Measurements from ENCODE around the gene TMEM184B.
A peak's percentile ranks its signal among the peaks of the same experiment; 100 is the strongest.

The TMEM184B gene

DNA sequence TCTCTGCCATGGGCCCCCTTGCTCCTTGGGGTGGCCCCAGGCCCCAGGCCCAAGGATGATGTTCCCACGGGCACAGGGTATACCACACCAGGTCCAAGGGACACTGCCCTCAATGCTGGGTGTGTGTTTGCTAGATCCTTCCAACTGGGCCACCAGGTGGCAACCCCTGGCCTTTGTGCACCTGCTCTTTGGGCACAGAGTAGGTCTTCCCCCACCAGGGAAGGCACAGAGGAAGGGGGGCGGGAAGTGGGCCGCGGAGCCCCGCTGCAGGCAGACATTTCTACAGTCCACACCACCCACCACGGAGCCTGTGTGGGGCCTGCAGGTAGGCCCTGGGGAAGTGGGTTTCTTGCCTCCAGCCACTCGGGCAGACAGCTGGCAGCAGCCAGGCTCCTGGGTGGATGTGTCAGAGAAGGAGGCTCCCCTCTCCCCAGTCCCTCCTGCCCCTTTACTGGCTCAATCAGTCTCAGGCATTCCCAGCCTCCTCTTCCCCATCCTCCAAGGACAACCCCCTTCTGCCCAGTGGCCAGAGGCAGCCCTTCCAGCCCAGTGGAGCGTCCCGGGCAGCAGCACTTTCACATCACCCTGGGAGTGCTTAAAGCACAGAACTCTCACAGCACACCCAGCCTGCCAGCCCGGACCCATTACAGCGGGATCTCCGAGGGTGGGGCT, 49.4 kb downstream of the TMEM184B start:
- DNase-seq (ENCODE audit: low read depth) = no peak

DNA sequence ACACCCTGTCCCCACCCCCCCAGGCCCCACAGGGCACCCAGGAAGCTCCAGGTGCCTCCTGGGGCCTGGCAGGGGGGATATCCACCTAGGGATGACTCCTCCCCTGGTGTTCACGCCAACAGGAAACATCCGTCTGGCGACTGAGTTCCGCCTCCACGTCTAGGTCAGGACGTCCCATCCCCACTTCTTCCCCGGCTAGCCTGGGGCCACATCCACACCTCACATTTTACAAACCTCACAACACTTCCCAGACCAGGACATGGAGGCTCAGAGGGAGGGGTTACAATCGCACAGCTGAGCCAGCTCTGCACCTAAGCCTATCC, 50.1 kb downstream of the TMEM184B start:
- no peak for DNase-seq (ENCODE audit: low read depth)

DNA sequence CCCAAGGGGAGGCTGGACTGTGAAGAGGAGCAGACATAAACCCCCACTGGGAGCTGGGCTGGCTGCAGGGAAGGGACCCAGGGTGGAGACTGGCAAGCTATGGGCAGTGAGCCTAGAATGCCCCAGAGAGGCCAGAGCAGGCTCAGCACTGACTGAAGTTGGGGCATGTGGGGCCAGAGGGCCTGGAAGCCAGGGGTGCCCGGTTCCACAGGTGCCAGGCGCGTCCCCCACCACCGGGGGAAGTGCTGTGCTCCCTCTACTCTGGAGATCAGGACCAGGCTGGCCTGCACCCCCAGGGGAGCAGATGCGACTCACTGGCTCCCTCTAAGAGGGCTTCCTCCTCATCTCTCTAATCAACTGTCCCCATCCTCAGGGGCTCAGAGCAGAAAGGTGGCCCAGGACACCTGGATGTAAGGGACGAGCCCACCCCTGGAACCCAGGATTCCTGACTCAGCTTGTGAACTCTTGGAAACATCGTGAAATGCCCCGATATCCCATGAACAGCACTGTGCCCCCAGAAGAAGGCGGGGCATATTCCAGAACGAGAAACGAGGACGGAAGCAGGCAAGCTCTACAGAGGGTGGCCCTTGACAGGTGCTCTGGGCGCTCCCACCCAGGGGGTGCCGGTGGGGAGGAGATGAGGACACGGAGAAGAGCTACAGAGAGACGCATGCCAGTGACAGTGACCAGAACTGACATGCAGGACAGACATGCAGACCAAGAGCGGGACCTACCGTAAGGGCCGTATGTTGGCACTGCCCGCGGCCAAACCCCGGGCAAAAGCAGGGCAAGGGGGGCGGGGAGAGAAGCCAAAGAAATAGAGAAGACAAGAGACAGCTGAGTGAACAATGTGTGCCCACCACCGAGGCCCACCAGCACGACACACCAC, 50.7 kb downstream of the TMEM184B start:
- DNase-seq (ENCODE audit: low read depth) = no peak

DNA sequence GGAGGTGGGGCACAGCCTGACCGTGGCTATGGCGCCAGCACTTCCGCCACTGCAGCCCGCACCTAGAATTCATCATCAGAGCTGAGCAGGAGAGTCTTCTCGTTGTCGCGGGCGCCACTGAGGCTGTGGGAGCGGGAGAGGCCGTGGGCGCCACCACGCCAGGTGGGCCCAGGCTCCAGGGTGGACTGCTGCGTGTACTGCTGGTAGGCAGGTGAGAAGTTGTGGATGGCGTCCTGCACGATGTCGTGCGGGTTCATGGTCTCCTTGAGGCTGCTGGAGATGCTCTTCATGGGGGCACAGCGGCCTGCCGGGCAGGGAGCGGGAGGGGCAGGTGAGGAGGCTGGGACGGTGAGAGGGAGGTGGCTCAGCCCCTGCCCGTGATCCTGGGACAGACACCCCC, 51.4 kb downstream of the TMEM184B start:
- DNase-seq (ENCODE audit: low read depth) = no peak

DNA sequence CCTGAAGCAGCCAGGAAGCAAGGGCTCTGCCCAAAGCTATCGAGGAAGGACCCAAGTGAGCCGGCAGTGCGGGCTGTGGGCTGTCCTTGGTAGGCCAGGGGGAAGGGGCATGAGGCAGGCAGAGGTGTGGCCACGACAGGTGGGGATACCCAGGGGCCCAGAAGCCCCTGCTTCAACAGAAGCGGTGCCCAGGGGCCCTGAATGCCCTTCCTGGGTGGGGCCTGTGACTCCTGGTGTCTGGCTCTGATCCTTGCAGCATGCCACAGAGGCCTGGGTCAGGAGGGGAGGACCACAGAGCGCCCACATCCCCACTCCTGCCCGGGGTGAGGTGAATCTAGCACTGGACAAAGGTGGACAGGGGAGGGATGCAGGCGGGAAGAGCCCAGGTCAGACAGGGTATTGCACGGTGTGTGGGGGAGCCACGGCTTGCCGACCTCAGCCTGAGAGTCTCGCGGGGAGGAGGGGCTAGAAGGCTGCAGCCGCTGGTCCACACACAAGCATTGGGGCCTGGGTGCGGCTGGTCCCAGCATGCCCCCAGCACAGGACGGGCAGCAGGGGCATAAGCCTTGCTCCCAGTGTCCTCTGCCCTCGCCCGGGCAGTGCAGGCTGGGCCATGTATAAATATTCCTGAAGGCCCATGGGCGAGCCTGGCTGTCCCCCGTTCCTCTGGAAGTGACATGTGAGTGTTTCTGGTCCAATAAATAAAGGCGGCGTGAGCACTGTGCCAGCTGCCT, 52.0 kb downstream of the TMEM184B start:
- no peak for DNase-seq (ENCODE audit: low read depth)

DNA sequence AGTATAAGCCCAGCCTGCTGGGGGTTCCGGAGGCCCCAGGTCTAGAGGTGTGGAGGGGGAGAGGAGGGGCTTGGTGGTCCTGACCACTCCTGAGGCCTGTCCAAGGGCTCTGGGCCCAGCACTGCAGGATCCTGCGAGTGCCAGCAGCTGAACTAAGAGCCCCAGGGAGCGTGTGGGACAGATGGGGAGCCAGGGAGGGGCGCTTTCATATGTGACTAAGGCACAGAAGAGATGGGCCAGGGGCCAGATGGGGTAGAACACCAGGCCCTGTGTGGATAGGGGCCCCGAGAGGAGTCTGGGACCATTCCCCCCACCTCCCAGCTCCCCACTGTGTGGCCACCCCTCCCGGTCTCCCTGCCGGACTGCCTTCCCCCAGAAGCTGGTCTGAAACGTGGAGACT, 52.6 kb downstream of the TMEM184B start:
- DNase-seq (ENCODE audit: low read depth) = no peak

DNA sequence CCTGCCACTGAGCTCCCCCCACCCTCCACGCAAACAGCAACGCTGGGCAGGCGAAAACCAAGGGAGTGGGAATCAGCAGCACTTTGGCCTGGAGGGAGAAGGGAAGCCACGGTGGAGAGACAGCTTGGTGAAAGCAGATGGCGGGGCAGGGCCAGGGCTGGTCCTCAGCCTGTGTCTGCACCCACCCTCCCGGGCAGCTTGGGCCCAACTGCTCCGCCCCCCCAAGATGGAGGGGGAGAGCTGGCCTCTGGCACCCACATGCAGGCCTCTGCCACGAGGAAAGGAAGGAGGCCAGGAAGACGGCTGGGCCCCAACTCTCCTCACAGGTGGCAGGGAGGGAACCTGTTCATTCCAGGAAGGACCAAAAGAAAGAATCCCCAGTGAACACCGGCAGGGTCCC, 53.2 kb downstream of the TMEM184B start:
- no peak for DNase-seq (ENCODE audit: low read depth)

DNA sequence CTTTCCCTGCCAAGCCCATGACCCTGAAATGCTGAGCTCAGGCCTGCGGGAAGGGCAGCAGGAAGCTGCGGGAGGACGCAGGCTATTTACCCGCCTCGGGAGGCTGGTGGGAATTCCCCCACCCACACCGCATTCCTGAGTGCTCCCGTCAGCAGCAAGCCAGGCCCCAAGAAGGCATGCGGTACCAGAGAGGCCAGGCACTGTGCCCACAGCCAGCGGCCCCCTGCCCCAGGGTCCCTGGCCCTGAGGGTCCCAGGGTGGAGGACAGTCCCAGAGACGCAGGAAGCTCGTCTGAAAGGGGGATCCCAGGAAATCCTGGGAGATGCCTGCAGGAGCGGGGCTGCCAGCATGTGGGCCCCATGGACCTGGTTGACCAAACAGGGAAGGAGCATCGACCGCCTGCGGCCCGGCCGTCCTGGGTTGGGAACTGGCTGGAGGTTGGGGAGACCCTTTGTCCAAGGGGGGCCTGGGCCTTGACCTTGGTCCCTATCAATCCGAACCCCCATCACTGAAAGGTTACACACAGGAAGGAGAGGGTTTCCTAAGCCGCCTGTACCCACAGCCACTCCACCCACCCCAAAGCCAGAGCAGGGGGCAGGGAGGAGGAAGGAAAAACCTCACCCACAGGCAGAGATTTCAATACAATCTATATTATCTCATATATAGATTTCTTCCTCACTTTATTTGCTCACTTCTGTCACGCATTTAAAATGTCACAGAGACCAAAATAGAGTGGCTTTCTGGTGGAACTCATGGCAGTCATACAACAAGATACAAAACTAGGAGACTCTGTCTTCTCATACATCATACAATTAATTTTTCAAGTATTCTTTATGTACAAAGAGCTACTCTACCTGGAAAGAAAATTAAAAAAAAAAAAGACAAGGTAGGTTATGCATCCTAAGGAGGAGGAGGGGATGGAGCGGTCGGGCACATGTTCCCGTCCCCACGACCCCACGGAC, 53.9 kb downstream of the TMEM184B start:
- peak; percentile 24 for DNase-seq (ENCODE audit: low read depth)

DNA sequence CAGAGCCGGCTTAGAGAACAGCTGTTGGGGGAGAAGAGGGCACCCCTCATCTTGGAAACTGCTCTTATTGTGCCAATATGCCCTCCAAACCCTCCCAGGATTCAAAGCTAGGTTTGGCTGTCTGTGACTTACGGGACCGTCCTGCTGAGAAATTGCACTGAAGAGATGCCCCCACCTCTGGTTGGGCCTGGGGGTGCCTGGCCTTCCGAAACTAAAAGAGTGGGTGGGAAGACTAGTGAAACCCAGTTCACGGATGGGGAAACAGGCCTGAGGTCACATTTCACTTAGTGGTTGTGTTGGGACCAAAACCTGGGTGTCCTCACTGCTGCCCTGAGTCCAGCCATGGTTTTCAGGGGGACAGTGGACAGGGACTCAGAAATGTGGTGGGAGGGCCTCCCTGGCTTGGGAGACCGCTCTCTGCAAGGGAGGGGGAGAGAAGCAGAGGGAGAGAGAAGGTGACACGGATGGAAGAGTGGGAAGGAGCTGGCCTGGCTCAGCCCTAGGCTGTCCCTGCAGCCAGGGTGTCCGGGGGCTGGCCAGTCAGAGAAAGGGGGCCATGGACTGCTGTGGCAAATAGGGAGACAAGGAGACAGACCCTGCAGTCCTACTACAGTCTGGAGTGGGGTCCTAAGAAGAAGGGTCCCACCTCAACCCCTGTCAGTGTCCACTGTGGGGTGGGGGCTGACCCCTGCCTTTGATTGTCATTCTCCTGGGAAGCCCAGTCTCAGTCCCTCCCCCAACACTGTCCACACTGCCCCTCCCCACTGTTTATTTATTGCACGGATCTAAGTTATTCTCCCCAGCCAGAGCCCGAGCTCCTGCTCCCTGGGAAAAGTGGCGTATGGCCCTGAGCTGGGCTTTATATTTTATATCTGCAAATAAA, 57.4 kb downstream of the TMEM184B start:
- no peak for DNase-seq (ENCODE audit: low read depth)

DNA sequence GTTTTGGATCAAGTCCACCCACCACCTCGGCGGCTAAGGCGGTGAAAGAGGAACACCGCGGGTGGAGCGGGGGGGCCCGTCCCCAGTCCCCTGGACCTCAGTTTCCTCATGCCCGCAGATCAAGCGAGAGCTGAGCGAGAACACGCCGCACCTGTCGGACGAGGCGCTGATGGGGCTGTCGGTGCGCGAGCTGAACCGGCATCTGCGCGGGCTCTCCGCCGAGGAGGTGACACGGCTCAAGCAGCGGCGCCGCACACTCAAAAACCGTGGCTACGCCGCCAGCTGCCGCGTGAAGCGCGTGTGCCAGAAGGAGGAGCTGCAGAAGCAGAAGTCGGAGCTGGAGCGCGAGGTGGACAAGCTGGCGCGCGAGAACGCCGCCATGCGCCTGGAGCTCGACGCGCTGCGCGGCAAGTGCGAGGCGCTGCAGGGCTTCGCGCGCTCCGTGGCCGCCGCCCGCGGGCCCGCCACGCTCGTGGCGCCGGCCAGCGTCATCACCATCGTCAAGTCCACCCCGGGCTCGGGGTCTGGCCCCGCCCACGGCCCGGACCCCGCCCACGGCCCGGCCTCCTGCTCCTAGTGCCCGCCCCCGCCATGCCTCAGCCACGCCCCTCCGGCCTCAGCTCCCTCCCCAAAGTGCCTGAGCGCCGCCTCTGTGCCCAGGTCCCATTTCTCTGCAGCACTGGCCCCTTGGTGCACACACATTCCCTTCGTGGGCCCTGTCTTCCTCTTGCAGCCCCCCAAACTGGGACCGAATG, 58.3 kb downstream of the TMEM184B start:
- peak; percentile 50 for DNase-seq (ENCODE audit: low read depth)

DNA sequence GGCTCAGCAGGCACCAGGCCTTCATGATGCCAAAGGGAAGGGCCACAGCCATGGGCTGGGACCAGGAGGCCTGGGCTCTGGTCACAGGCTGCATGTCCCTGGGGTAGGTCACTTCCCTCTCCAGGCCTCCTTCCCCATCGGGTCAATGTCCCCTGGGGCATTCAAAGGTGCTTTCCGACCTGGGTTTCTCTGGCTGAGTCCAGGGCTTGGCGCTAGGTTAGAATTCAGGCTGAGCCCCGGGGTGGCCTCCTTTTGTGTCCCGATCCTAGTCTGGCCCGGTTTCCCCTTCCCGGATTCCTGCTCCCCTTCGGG, 58.9 kb downstream of the TMEM184B start:
- no peak for DNase-seq (ENCODE audit: low read depth)

DNA sequence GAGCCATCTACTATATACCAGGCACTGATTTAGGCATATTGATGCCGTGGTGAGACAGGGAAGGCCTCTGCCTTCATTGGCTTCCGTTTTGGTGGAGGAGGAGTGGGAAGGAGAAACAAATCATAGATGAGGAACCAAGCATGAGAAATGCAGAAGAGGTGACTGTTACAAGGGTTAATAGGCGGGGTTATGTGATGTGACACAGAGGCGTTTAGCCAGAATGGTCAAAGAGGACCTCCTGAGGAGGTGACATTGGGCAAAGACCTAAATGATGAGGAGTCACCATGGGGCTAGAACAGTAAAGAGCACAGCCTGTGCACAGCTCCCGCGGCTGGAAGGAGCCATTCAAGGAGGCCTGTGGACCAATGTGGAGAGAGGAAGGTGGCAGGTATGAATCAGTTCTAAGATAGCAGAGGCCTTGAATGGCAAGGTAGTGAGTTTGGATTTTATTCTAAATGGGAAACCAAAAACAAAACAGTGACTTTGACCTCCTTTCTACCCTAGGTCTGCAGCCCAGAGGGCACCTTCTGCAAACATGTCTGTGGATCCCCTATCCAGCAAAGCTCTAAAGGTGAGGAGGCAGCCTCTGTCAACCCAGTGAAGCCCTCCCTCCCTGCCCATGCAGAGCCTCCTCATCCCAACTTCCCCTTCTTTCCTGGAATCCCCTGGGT, 59.4 kb downstream of the TMEM184B start:
- no peak for DNase-seq (ENCODE audit: low read depth)

DNA sequence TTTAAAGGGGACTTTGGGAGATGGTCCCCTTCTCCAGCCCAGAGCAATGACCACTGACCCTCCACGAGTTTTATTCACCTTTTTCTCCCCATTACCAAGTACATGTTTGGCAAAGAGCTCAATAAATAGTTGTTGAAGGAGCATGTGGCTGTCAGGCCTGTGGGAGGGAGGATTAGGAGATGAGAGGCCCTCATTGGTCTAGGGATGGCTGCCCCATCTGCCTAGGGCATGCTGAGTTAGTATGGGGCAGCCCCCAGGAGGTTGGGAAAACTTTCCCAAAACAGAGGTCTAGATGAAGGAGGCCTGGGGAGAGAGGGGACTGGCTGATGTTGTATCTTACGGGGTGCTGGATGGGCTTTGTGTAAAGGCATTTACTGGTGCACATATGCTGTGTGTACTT, 60.4 kb downstream of the TMEM184B start:
- DNase-seq (ENCODE audit: low read depth) = no peak

DNA sequence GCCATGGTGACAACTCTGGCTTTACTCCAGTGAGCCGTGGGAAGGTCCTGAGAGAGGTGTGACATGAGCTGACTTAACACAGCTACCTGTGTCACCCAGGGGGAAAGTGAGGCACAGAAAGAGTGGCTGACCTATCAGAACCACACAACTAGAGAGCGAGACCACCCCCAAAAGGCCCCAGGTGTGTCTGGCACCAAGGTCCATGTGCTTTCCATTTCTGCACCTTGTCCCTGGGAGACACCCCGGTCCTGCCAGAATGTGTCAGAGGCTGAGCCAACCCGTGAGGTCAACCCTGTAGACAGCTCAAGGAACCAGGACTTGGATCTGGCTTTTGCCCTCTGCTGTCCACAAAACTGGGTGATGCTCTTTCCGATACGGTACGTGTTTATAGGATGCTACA, 61.3 kb downstream of the TMEM184B start:
- DNase-seq (ENCODE audit: low read depth) = no peak

DNA sequence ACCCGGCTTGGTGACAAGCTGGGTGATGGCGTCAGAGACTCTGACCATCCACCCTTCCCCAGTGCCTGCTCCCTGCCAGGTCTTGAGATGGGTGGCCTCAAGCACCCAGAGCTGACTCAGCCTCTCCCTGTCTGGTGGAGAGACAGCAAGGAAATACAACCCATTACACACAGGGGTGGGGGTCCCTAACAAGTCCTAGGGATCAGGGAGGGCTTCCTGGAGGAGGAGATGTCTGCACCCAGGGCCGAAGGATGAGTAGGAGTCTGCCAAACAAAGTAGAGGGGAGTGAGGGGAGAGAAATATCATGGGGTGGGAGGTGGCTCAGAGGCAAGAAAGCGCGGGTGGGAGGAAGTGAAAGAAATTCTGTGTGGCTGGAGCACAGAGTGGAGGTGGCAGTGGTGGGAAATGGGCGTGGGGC, 64.2 kb downstream of the TMEM184B start:
- DNase-seq (ENCODE audit: low read depth) = no peak

DNA sequence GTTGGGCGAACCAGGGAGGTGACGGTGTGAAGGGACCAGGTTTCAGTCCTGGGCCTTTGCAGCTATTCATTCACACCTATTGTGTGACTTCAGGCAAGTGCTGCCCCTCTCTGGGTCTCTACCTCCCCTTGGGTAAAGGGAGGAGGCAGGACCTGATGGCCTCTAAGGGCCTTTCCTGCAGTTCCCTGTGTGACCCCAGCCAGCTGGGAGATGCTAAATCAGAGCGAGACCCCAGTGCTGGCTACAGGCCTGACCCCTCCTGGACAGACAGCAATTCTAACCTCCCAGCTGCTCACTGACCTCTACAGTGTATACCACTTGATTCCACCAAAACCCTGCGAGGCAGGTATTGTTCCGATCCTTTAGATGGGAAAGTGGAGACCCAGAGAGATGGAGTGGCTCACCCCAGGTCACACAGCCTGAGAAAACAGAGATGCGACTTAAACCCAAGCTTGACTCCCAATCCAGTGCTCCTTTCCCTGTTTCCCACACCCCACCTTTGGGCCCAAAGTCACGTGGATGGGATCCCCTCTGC, 64.8 kb downstream of the TMEM184B start:
- DNase-seq (ENCODE audit: low read depth) = no peak

DNA sequence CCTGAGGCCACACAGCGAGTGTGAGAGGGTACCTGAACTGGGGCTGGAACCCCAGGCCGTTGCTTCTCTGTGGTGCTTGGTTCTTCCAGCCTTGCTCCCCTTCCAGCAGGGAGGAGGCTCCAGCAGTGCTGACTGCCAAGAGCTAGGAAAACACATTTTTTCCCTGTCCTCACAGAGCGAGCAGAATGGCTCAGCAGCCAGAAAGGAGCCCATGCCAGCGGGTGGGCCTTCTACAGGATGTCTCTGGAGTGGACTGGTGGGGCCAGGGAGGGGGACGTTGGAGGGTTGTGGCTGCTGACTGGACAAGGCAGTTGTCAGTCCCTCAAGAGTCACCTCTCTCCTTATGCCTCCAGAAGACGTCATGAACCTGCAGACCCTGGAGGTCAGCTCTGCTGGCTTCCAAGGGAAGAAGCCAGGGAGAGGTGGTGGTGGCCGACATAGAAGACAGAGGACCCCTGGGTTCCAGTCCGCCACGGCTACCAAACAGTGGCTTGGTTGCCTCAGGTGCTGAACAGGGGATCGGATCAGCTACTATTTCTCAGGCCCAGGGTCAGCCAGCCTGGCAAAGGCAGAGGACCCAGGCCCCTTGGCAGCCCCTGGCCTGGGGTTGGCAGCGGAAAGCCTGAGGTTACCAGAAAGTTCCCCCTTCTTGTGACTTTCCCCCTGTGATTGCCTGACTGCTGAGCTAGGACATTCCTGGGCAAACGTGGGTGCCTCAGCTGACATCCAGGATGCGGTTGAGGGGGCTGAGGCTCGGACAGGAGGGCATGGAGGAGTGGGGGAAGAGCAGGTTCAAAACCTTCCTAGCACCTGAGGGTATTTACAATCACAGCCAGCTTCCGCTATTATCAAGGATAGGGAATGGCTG, 67.3 kb downstream of the TMEM184B start:
- DNase-seq (ENCODE audit: low read depth) = no peak

DNA sequence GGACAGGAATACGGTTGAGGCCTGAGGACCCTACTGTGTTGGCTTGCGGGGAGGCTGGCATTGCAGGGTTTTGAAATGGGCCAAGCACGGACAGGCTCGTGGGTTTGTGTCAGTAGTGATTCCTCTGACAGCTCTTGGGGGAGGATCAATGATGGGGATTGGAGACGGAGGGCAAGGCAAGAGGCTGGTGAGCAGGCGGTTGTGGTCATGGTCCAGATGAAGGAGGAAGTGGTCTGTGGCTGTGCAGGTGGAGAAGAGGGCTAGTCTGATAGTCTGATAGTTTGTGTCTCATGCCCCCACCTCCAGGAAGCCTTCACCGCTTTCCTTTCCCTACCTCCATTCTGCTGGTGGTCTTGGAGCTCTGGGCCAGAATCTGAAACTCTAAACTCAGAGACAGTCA, 68.0 kb downstream of the TMEM184B start:
- DNase-seq (ENCODE audit: low read depth) = no peak
